IPS-NIHi11 (cell line): ENCODE results near the gene DOP1B.
"Not testable (repeated sequence)": the region's sequence is repeated elsewhere in the genome, so short reads cannot be mapped to it uniquely, and the experiment has no call there.

Source experiments
- DNase-seq: peaks from one replicate; pipeline ENCODE4 v3.0.0; 2012; ENCODE audit warnings: mixed read lengths, low spot score

DOP1B gene, protein sequence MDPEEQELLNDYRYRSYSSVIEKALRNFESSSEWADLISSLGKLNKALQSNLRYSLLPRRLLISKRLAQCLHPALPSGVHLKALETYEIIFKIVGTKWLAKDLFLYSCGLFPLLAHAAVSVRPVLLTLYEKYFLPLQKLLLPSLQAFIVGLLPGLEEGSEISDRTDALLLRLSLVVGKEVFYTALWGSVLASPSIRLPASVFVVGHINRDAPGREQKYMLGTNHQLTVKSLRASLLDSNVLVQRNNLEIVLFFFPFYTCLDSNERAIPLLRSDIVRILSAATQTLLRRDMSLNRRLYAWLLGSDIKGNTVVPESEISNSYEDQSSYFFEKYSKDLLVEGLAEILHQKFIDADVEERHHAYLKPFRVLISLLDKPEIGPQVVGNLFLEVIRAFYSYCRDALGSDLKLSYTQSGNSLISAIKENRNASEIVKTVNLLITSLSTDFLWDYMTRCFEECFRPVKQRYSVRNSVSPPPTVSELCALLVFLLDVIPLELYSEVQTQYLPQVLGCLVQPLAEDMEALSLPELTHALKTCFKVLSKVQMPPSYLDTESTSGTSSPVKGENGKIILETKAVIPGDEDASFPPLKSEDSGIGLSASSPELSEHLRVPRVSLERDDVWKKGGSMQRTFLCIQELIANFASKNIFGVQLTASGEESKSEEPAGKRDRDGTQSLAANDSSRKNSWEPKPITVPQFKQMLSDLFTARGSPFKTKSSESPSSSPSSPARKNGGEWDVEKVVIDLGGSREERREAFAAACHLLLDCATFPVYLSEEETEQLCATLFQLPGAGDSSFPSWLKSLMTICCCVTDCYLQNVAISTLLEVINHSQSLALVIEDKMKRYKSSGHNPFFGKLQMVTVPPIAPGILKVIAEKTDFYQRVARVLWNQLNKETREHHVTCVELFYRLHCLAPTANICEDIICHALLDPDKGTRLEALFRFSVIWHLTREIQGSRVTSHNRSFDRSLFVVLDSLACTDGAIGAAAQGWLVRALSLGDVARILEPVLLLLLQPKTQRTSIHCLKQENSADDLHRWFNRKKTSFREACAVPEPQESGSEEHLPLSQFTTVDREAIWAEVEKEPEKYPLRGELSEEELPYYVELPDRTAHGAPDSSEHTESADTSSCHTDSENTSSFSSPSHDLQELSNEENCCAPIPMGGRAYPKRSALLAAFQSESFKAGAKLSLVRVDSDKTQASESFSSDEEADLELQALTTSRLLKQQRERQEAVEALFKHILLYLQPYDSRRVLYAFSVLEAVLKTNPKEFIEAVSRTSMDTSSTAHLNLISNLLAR (N-terminal part only)

DNA sequence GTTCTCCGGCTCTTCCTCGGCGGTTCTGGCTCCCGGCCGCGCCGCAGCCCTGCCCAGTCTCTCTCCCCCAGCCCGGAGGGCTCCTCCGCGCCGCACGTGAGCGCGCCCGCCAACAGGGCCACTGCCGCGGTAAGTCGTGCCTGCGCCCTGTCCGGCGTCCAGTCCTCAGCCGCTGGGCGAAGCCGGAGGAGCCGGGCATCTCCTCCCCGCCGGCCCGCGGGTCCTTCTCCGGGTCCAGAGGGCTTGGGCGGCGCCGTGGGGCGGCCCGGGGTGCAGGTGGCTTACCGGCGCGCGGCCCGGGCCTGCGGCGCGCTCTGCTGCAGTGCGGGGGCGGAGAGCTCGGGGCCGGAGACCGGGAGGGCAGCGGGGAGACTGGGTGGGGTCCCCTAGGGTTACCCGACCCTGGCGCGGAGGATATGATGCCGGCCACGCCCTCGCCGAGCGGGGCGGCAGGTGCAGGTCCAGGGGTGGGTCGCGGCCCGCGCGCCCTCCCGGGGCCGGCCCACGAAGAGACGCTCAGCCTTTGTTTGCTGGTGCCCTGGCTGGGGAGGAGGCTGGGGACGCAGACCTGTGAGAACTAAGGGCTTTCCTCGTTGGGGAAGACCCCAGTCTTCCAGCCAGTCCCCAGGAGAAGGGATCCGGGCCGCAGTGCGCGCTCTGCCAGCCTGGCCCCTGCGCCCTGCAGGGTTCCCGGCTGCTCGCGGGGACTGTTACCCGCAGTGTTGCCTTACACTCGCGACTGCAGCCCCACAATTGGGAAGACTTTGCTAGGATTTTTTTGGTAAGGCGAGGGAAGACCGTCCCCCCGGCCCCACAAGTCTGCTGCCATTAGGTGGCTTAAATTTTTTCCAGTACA lies at the start of gene DOP1B:
Gene DOP1B (plus strand): TSS at position 10 of the 856 bp plus-strand sequence. CDS start 7,910 bp downstream, outside the sequence.
- DNase-seq, result peak; percentile 64

GRCh38 chr21:36109868-36110267 lies 46.8 kb upstream of the DOP1B start:
- no peak for DNase-seq

DNA sequence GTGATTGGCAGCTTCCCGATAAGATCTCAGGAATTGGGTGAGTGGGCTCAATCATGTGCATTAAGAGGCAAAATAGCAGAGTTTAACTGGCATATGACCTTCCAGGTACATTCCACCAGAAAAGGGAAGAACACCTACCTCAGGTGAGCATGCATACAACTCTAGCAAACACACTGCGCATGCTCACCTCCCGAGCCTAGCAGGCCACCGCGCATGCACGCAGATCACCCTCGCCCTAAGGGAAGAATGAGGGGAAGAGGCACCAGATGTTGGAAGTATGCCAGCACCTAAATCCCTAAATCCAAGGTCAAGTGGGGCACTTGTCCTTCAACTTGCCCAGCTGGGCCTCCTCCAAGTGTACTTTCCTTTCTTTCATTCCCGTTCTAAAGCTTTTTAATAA lies 45.4 kb upstream of the DOP1B start:
- no peak for DNase-seq

DNA sequence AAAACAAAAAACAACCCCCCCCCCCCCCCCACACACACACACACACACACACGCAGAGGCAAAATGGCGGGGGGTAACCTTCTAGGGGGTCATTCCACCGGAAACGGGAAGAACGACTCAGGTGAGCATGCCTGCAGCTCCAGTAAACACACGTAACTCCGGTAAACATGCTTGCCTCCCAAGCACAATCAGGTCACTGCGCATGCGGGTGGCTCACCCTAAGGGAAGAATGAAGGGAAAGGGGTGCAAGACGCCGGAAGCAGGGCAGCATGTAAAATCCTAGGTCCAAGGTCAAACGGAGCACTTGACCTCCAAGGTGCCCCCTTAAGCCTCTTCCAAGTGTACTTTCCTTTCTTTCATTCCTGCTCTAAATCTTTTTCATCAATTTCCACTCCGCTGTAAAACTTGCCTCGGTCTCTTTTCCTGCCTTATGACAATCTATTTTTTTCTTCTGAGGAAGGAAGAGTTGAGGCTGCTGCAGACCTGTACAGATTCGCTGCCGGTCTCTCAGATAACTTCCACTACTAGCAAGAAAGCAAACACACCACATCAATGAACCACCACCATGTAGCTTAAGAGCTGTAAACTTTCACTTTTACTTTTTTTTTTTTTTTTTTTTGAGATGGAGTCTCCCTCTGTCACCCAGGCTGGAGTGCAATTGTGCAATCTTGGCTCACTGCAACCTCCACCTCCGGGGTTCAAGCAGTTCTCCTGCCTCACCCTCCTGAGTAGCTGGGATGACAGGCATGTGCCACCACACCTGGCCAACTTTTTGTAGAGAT lies 42.8 kb upstream of the DOP1B start:
- no peak for DNase-seq

DNA sequence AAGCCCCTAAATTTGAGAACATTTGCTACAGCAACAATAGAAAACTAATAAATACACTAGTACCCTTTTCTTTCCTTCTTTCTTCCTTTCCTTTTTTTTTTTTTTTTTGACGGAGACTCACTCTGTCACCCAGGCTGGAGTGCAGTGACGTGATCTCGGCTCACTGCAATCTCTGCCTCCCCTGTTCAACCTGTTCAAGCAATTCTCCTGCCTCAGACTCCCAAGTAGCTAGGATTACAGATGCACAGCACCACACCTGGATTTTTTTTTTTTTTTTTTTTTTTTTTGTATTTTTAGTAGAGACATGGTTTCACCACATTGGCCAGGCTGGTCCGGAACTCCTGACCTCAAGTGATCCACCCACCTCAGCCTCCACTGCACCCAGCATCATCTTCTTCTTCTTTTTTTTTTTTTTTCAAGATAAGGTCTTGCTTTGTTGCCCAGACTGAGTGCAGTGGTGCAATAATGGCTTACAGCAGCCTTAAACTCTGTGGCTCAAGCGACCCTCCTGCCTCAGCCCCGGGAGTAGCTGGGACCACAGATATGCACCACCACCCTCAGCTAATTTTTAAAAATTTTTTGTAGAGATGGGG lies 41.4 kb upstream of the DOP1B start:
- DNase-seq, result no peak

GRCh38 chr21:36117286-36117741 lies 39.3 kb upstream of the DOP1B start:
- no peak for DNase-seq

DNA sequence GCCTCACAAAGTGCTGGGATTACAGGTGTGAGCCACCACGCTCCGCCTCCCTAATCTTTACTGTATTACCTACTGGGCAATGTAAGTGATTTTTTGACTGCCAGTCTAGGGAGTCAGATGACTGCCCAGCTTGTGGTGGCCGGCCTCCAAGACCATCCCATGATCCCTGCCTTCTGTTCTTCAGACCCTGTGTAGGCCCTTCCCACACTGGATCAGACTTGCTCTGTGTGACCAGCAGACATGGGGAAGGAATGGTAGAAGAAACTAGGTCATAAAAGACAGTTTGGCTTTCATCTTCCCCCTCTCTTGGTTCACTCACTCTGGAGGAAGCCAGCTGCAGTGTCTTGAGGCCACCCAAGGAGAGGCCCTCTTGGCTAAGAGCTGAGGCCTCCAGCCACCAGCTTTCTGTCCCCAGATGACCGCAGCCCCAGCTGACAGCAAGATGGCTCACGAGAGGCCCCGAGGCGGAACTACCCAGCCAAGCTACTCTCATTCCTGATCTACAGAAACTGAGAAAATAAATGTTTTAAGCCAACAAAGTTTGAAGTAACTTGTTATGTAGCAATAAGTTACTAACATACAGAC lies 36.2 kb upstream of the DOP1B start:
- no peak for DNase-seq

DNA sequence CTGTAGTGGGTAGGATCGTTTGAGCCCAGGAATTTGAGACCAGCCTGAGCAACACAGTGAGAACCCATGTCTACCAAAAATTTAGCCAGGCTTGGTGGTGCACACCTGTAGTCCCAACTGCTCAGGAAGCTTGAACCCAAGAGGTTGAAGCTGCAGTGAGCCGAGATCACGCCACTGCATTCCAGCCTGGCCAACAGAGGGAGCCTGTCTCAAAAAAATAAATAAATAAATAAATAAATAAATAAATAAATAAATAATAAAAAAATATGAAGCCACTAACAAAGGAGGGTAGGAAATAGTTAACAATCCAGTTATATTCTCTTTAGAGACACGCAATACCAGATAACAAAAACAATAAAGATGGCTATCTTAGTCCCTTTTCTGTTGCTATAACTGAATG lies 33.6 kb upstream of the DOP1B start:
- no peak for DNase-seq

GRCh38 chr21:36124395-36124794 lies 32.2 kb upstream of the DOP1B start:
- no peak for DNase-seq

DNA sequence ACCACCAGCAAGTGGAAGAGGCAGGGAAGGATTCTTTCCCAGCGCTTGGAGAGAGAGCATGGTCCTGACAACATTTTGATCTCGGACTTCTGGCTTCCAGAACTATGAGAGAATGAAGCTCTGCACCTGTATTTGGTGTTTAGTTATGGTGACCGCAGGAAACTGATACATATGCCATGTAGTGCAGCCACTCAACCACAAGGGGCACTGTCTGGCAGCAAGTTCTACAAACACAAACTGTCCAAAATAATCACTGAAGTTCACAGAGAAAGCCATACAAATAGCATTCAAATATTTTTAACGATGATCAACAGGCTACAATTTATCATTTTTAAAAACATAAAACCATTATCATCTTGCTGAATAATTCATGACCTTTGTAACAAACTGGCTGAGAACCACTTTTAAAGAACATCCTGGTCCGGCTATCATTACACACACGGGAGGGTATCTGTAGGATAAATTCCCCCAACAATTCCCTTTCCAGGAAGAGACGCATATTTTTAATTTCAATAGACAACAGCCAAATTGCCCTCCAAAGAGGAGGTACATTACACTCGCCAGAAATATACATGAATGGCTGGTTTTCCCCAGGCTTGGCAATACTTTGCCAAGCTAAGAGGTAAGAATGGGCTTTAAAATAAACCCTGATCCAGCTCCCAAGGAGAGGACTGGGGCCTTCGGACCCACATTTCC lies 31.0 kb upstream of the DOP1B start:
- DNase-seq, result peak; percentile 45

DNA sequence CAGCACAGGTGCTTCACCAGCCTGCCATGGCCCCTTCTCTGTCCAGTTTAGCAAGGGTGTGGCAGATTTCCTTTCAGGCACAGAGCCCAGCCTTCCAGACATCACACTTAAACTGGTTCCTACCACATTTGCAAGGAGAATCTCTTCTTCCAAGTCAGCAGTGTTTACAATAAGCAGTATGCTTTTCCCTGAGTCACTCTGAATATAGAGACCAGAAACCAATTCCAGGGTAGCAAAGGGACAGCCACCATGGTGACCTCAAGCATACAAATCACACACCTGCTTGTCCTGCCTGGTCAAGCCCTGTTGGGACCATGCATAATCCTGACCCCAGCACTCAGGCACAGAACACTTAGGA lies 30.4 kb upstream of the DOP1B start:
- DNase-seq, result no peak

DNA sequence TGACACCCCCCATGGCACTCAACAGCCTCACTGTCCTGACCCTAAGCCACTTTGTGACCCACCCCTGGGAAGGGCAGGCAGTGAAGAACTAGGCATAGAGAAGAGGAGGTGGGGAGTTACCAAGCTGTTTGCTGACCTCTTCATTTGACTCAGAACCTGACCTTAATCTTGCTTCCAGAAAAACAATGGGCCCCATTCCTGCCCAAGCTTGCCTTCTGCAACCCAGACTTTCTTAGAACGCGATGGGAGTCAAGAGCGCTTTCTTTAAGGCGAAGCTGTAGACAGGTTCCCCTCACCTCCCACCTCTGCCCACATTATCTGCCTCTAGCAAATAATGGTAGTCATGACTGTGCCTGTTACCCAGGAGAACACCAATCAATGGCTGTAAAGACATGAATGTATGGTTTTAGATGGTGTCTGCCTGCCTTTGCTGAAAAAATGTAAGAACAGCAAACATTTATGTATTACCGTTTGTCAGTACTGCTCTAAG lies 30.0 kb upstream of the DOP1B start:
- no peak for DNase-seq

GRCh38 chr21:36127250-36127904 lies 29.2 kb upstream of the DOP1B start:
- no peak for DNase-seq

- no peak for DNase-seq
Measured at GRCh38 chr21:36127977-36128376, 28.6 kb upstream of the DOP1B start.

- no peak for DNase-seq
Measured at GRCh38 chr21:36129219-36129618, 27.4 kb upstream of the DOP1B start.

DNA sequence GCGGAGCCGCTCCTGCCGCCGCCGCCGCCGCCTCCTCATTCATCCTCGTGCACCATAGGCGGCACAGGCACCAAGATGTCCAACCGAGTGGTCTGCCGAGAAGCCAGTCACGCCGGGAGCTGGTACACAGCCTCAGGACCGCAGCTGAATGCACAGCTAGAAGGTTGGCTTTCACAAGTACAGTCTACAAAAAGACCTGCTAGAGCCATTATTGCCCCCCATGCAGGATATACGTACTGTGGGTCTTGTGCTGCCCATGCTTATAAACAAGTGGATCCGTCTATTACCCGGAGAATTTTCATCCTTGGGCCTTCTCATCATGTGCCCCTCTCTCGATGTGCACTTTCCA lies 26.2 kb upstream of the DOP1B start:
- DNase-seq, result not testable (repeated sequence)

DNA sequence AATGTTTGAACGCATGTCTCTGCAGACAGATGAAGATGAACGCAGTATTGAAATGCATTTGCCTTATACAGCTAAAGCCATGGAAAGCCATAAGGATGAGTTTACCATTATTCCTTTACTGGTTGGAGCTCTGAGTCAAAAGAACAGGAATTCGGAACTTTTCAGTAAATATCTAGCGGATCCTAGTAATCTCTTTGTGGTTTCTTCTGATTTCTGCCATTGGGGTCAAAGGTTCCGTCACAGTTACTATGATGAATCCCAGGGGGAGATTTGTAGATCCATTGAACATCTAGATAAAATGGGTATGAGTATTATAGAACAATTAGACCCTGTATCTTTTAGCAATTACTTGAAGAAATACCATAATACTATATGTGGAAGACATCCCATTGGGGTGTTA lies 25.8 kb upstream of the DOP1B start:
- not testable (repeated sequence) for DNase-seq

- DNase-seq, result no peak
Measured at GRCh38 chr21:36132696-36133095, 23.9 kb upstream of the DOP1B start.
